Adrenal gland (tissue), 12 donors: Measurements from ENCODE around the gene PAQR8. TPM values are rescaled to one million over a fixed set of nuclear protein-coding genes. Genes with fewer than 3 reads are reported as not detected.

ENCODE experiments used
- DNase-seq, 7 donors: peaks; one replicate each; pipeline ENCODE4 v3.0.0-alpha.2; 2019 to 2020
- H3K27ac ChIP-seq, 5 donors: fragments of 200-600 bp; sonication (generic) in 4 of 5; 1 replicate in 3 of 5; 2 replicates in 2 of 5; pipeline versions ENCODE4 v1.5.1 to v1.8.0; 2016 to 2020; ENCODE audit warnings: mild to moderate bottlenecking in 1 of 5
- H3K27me3 ChIP-seq: fragments of 200-600 bp; 2 replicates; pipeline ENCODE4 v1.8.0; 2021
- H3K36me3 ChIP-seq, 2 donors: fragments of 200-600 bp; replicated peaks in 1 of 2; 1 replicate in 1 of 2; 2 replicates in 1 of 2; pipeline versions ENCODE4 v1.5.1 to v1.8.0; 2018 to 2022
- H3K4me1 ChIP-seq, 2 donors: fragments of 200-600 bp; replicated peaks in 1 of 2; 1 replicate in 1 of 2; 2 replicates in 1 of 2; pipeline versions ENCODE4 v1.5.1 to v1.8.0; 2018 to 2021
- H3K4me3 ChIP-seq, 4 donors: fragments of 200-600 bp; sonication (generic) in 3 of 4; one replicate each; pipeline ENCODE4 v1.5.1; 2016 to 2018
- H3K9me3 ChIP-seq, 3 donors: fragments of 200-600 bp; sonication (generic) in 1 of 3; replicated peaks in 1 of 3; 1 replicate in 2 of 3; 2 replicates in 1 of 3; pipeline versions ENCODE4 v1.5.1 to v1.8.0; 2016 to 2021
- CTCF ChIP-seq, 6 experiments: fragments of 450-650 bp in 4 of 6; fragments of 200-600 bp in 2 of 6; sonication (generic) in 1 of 6; IDR thresholded peaks; 1 replicate in 5 of 6; 2 replicates in 1 of 6; pipeline versions ENCODE4 v1.5.1 to v1.8.0; 2016 to 2021; ENCODE audit warnings: antibody characterized with exemption in 6 of 6, mild to moderate bottlenecking in 2 of 6, moderate library complexity in 1 of 6
- POLR2A ChIP-seq, 2 donors: fragments of 450-650 bp; IDR thresholded peaks; one replicate each; pipeline ENCODE4 v1.6.1; 2017; ENCODE audit warnings: antibody characterized with exemption in 2 of 2, mild to moderate bottlenecking in 2 of 2, moderate library complexity in 1 of 2
- WGBS, 4 donors: extraction: QIAGEN DNeasy Blood & Tissue Kit in 2 of 4; methylation state at CpG; one replicate each; pipeline versions ENCODE4 v1.1.5 to v1.1.7; 2013 to 2017; 5-methylcytosine and 5-hydroxymethylcytosine counted together
- intact Hi-C, 2 donors: fragments of 100-400 bp; cut with DNase I; formaldehyde crosslinking; loops; one replicate each; pipeline versions ENCODE4 v1.14.1 to v1.15.0; 2022 to 2023
- polyA plus RNA-seq, 3 donors: library from polyadenylated mRNA; stranded (reverse); fragments of 200-250 nt in 2 of 3; fragments of 350-450 nt in 1 of 3; fragmentation: Illumina TruSeq in 1 of 3; extraction: RNeasy Lipid Tissue Mini Kit (QIAGEN cat#74804) in 1 of 3; gene quantifications; one replicate each; pipeline ENCODE4 v1.2.3, GENCODE V29; 2013 to 2014
- total RNA-seq, 9 donors: library from RNA; depleted of rRNA in 4 of 9; stranded (reverse); fragments of >200 nt in 4 of 9; fragments of 120-200 nt in 1 of 9; fragmentation: NEBNext Ultra II Directional in 1 of 9; extraction: Animal tissue kit (Norgen Biotek cat#: 25700) in 1 of 9; gene quantifications; one replicate each; pipeline versions ENCODE4 v1.1.0 to v1.2.4, GENCODE V29; 2013 to 2023
- donor health status: healthy with polysubstance abuse.
- donor health status: Bipolar disorder and iron deficiency.
- donor health status: DM: yes; HTN: yes; CAD: no.
- donor health status: DM: no; HTN: no; CAD: no.
- donor health status: DM: no; HTN: no; CAD: no.
- donor health status: DM: yes; HTN: yes; CAD: no.

The PAQR8 gene
- total and polyA plus RNA-seq, 12 donors, result 2.3 to 17.1 (median 6.2) TPM

- Histone ChIP-seq H3K27ac (no peak overlapping the region), H3K4me3 (no peak overlapping the region), H3K36me3 (no peaks in the 10 kb centered on the region), H3K27me3 (no peaks in the 10 kb centered on the region), H3K9me3 (no peaks in the 10 kb centered on the region), H3K4me1 (no peaks in the 10 kb centered on the region)
- intact Hi-C loops, result no loop called here
- DNase-seq, result no peak
- 88 to 90% (median 89%) methylated on average over 2 of the region's 2 CpGs for WGBS, 4 donors
- TF ChIP-seq POLR2A (IDR thresholded peaks at IDR 0.05) (no peak), CTCF (IDR thresholded peaks at IDR 0.05) (no peak)
Observed at GRCh38 chr6:52438926-52439325, 77.0 kb downstream of the PAQR8 start.

GRCh38 chr6:52454556-52454955, 92.6 kb downstream of the PAQR8 start:
- Histone ChIP-seq H3K9me3 (no peaks in the 10 kb centered on the region), H3K27ac (no peak overlapping the region), H3K4me3 (no peak overlapping the region), H3K4me1 (no peaks in the 10 kb centered on the region), H3K36me3 (no peaks in the 10 kb centered on the region), H3K27me3 (no peaks in the 10 kb centered on the region)
- TF ChIP-seq CTCF (IDR thresholded peaks at IDR 0.05) (no peak), POLR2A (IDR thresholded peaks at IDR 0.05) (no peak)
- WGBS, 4 donors, result 50 to 94% (median 82%) methylated on average over 2 of the region's 2 CpGs
- intact Hi-C loops, result no loop called here
- no peak for DNase-seq

- Histone ChIP-seq H3K4me1 (no peaks in the 10 kb centered on the region), H3K4me3 (no peak overlapping the region), H3K9me3 (no peaks in the 10 kb centered on the region), H3K36me3 (no peaks in the 10 kb centered on the region), H3K27ac (no peak overlapping the region), H3K27me3 (no peaks in the 10 kb centered on the region)
- DNase-seq, result no peak
- intact Hi-C loops, result no loop called here
- no peak for TF ChIP-seq POLR2A (IDR thresholded peaks at IDR 0.05)
- TF ChIP-seq CTCF (IDR thresholded peaks at IDR 0.05), result no peak
- 85 to 93% (median 90%) methylated on average over 2 of the region's 2 CpGs for WGBS, 4 donors
Observed at GRCh38 chr6:52457096-52457495, 95.1 kb downstream of the PAQR8 start.

Other genes starting within 250 kb of the PAQR8 start
- gene IL17A, start 175.8 kb upstream of the PAQR8 start, total RNA-seq, result not detected
- not detected for gene IL17A, start 175.8 kb upstream of the PAQR8 start, polyA plus RNA-seq
- gene IL17F, start 117.7 kb upstream of the PAQR8 start, total RNA-seq, result not detected
- not detected for gene IL17F, start 117.7 kb upstream of the PAQR8 start, polyA plus RNA-seq
- 10 to 100 TPM; 19.4 to 65.5 (median 25.7) TPM for gene MCM3, start 77.4 kb upstream of the PAQR8 start, total RNA-seq
- gene MCM3, start 77.4 kb upstream of the PAQR8 start, polyA plus RNA-seq, result 10 to 100 TPM; 10.5 to 31.4 (median 15.9) TPM
- gene EFHC1, start 58.2 kb downstream of the PAQR8 start, total RNA-seq, result 10 to 100 TPM in 6 of 9 donors, 1 to 10 TPM in 3; 4.0 to 47.9 (median 15.9) TPM
- 10 to 100 TPM; 12.7 to 41.7 (median 38.9) TPM for gene EFHC1, start 58.2 kb downstream of the PAQR8 start, polyA plus RNA-seq
- 10 to 100 TPM in 7 of 9 donors, 1 to 10 TPM in 2; 8.0 to 17.9 (median 10.7) TPM for gene TRAM2, start 214.9 kb downstream of the PAQR8 start, total RNA-seq
- 1 to 10 TPM; 2.2 to 7.0 (median 2.5) TPM for gene TRAM2, start 214.9 kb downstream of the PAQR8 start, polyA plus RNA-seq